Calu3 (cell line): ENCODE data around the gene DST. TPM values are rescaled to one million over a fixed set of nuclear protein-coding genes. Genes with fewer than 3 reads are reported as not detected.

Source experiments
- BruUV-seq: library from RNA; stranded (reverse); fragments of 400-500 nt; replicated peaks from 2 replicates; lab custom pipeline; 2021; lab: Mats Ljungman, UMichigan
- CTCF ChIA-PET: fragments of 300-600 bp; sonication (Branson Sonifier 250); formaldehyde crosslinking; loops from one replicate; lab custom pipeline; 2022; ENCODE audit warnings: antibody characterized with exemption; lab: Charles Lee
- DNase-seq: peaks from one replicate; pipeline ENCODE4 v3.0.0; 2022
- H3K27ac Mint-ChIP-seq: one replicate; pipeline ENCODE4 v1.8.0; 2022; ENCODE audit warnings: mixed read lengths; ENCODE audit not compliant: unreplicated experiment
- H3K27me3 Mint-ChIP-seq: one replicate; pipeline ENCODE4 v1.8.0; 2022; ENCODE audit warnings: mixed read lengths; ENCODE audit not compliant: unreplicated experiment
- H3K36me3 Mint-ChIP-seq: one replicate; pipeline ENCODE4 v1.8.0; 2022; ENCODE audit warnings: mild to moderate bottlenecking, moderate library complexity, mixed read lengths; ENCODE audit not compliant: insufficient read depth, unreplicated experiment
- H3K4me1 Mint-ChIP-seq: one replicate; pipeline ENCODE4 v1.8.0; 2022; ENCODE audit warnings: mild to moderate bottlenecking, low read depth, mixed read lengths; ENCODE audit not compliant: unreplicated experiment
- H3K4me3 Mint-ChIP-seq: one replicate; pipeline ENCODE4 v1.8.0; 2022; ENCODE audit warnings: mild to moderate bottlenecking, low read depth, moderate library complexity, mixed read lengths; ENCODE audit not compliant: unreplicated experiment
- H3K9me3 Mint-ChIP-seq: one replicate; pipeline ENCODE4 v1.8.0; 2022; ENCODE audit warnings: low read depth, mixed read lengths; ENCODE audit not compliant: unreplicated experiment
- CTCF ChIP-seq: fragments of 200-600 bp; IDR thresholded peaks from one replicate; pipeline ENCODE4 v1.8.0; 2022; ENCODE audit warnings: antibody characterized with exemption; ENCODE audit not compliant: unreplicated experiment
- intact Hi-C: fragments of 100-400 bp; cut with micrococcal nuclease; formaldehyde crosslinking; loops from one replicate; pipeline ENCODE4 v1.10.0; 2022; ENCODE audit not compliant: unreplicated experiment
- total RNA-seq: library from RNA; stranded (reverse); gene quantifications from 2 replicates; pipeline ENCODE4 v1.2.3, GENCODE V29; 2022

Gene DST
- total RNA-seq, 1 experiment from 2014 or later, result 212 TPM

- H3K4me1 Mint-ChIP-seq, result peaks cover 46% of the 10 kb centered on the region
- no peaks in the 10 kb centered on the region for H3K9me3 Mint-ChIP-seq
- no peak for DNase-seq
- H3K27me3 Mint-ChIP-seq, result no peaks in the 10 kb centered on the region
- TF ChIP-seq CTCF, result no peak
- H3K36me3 Mint-ChIP-seq, result peaks cover 39% of the 10 kb centered on the region
- BruUV-seq, result no TSS peak
- intact Hi-C loops, result loop anchor here (5.0 kb wide), 1 partner anchor 122 kb away; no protein-coding TSS in a partner anchor
- no peak overlapping the region for H3K27ac Mint-ChIP-seq
- no peak overlapping the region for H3K4me3 Mint-ChIP-seq
- CTCF ChIA-PET, result no interaction called here
Observed at GRCh38 chr6:56479381-56479780, 163.3 kb downstream of the DST start.

GRCh38 chr6:56478202-56478601 is 164.5 kb downstream of the DST start:
- peak overlapping the region; percentile 19 for H3K27ac Mint-ChIP-seq
- TF ChIP-seq CTCF, result no peak
- DNase-seq, result no peak
- H3K9me3 Mint-ChIP-seq, result no peaks in the 10 kb centered on the region
- no peak overlapping the region for H3K4me3 Mint-ChIP-seq
- intact Hi-C loops, result loop anchor here (5.0 kb wide), 1 partner anchor 121 kb away; no protein-coding TSS in a partner anchor
- peaks cover 39% of the 10 kb centered on the region for H3K36me3 Mint-ChIP-seq
- H3K27me3 Mint-ChIP-seq, result no peaks in the 10 kb centered on the region
- BruUV-seq, result no TSS peak
- peaks cover 41% of the 10 kb centered on the region for H3K4me1 Mint-ChIP-seq
- CTCF ChIA-PET, result no interaction called here

GRCh38 chr6:56477241-56477640 is 165.4 kb downstream of the DST start:
- no peak overlapping the region for H3K27ac Mint-ChIP-seq
- H3K9me3 Mint-ChIP-seq, result no peaks in the 10 kb centered on the region
- intact Hi-C loops, result loop anchor here (5.0 kb wide), 1 partner anchor 120 kb away; no protein-coding TSS in a partner anchor
- no peaks in the 10 kb centered on the region for H3K27me3 Mint-ChIP-seq
- peaks cover 34% of the 10 kb centered on the region for H3K4me1 Mint-ChIP-seq
- no peak for TF ChIP-seq CTCF
- no peak overlapping the region for H3K4me3 Mint-ChIP-seq
- no TSS peak for BruUV-seq
- peaks cover 34% of the 10 kb centered on the region for H3K36me3 Mint-ChIP-seq
- no peak for DNase-seq
- CTCF ChIA-PET, result no interaction called here

- Mint-ChIP-seq H3K27me3 (no peaks in the 10 kb centered on the region), H3K9me3 (no peaks in the 10 kb centered on the region), H3K36me3 (peaks cover 39% of the 10 kb centered on the region), H3K4me3 (peak overlapping the region; percentile 47), H3K27ac (peak overlapping the region; percentile 60), H3K4me1 (peaks cover 43% of the 10 kb centered on the region)
- no peak for TF ChIP-seq CTCF
- CTCF ChIA-PET, result interaction anchor here (0.8 to 1.5 kb wide), 4 partner anchors 28 to 200 kb away, joined by 3 to 4 read pairs (median 3); no protein-coding TSS in a partner anchor
- DNase-seq, result peak; percentile 50
- intact Hi-C loops, result loop anchor here (5.0 kb wide), 1 partner anchor 119 kb away; no protein-coding TSS in a partner anchor
- BruUV-seq, result no TSS peak
Observed at GRCh38 chr6:56475736-56476457, 166.8 kb downstream of the DST start.
